HCT116 (cell line): Measurements from ENCODE around the gene ZNF416. TPM values are rescaled to one million over a fixed set of nuclear protein-coding genes. Genes with fewer than 3 reads are reported as not detected.

Experiments used
- ATAC-seq: fragments of 200-7000 bp; cut with Tn5 transposase; 2 replicates; pipeline ENCODE4 v1.9.1; 2020; ENCODE audit warnings: mild to moderate bottlenecking, moderate library complexity
- BruUV-seq: library from RNA; stranded (reverse); fragments of 400-500 nt; replicated peaks from 2 replicates; lab custom pipeline; 2021; lab: Mats Ljungman, UMichigan
- CTCF ChIA-PET: fragments of 300-600 bp; sonication (Branson Sonifier 250); formaldehyde crosslinking; loops from one replicate; lab custom pipeline; 2021; ENCODE audit warnings: antibody characterized with exemption; lab: Charles Lee
- POLR2A ChIA-PET: fragments of 300-600, 350-600 bp; sonication (Branson Sonifier 250); formaldehyde crosslinking; loops from one replicate; lab custom pipeline; 2021; ENCODE audit warnings: antibody characterized with exemption; lab: Charles Lee
- RAD21 ChIA-PET, 2 experiments: fragments of 300-600 bp; sonication (Branson Sonifier 250); formaldehyde crosslinking; loops; one replicate each; lab custom pipeline; 2023; ENCODE audit warnings: low total read pairs in 2 of 2; ENCODE audit not compliant: uncharacterized antibody in 2 of 2, unreplicated experiment in 2 of 2, low non-redundant PET in 1 of 2; lab: Charles Lee
- DNase-seq: peaks from one replicate; pipeline ENCODE4 v3.0.0-alpha.2; 2010; ENCODE audit warnings: low read depth, low spot score
- H2AFZ ChIP-seq: fragments of 200-600 bp; shearing (Covaris generic), sonication (generic); 2 replicates; pipeline ENCODE4 v1.6.1; 2017; ENCODE audit warnings: low read depth, mixed run types, mixed read lengths, antibody characterized with exemption, low read length; ENCODE audit not compliant: poor library complexity, severe bottlenecking
- H3K27ac ChIP-seq: 2 replicates; pipeline ENCODE4 v1.5.1; 2012; ENCODE audit warnings: low read depth, low read length
- H3K27me3 ChIP-seq: fragments of 200-600 bp; sonication (generic); 2 replicates; pipeline ENCODE4 v1.6.1; 2016; ENCODE audit warnings: mixed run types, low read length, mixed read lengths; ENCODE audit not compliant: insufficient read depth
- H3K36me3 ChIP-seq, 2 experiments: fragments of 200-500 bp in 1 of 2; fragments of 200-600 bp in 1 of 2; sonication (Bioruptor generic) in 1 of 2; sonication (generic) in 1 of 2; 2 replicates each; pipeline versions ENCODE4 v1.5.1 to v1.6.1; 2014 to 2016; ENCODE audit warnings: low read length in 2 of 2, inconsistent platforms in 1 of 2, mixed read lengths in 1 of 2, mixed run types in 1 of 2; ENCODE audit not compliant: insufficient read depth in 2 of 2, control insufficient read depth in 1 of 2
- H3K4me1 ChIP-seq, 2 experiments: fragments of 200-600 bp in 1 of 2; sonication (generic) in 1 of 2; 2 replicates each; pipeline versions ENCODE4 v1.5.1 to v1.6.1; 2012 to 2017; ENCODE audit warnings: low read length in 2 of 2, inconsistent platforms in 1 of 2, mild to moderate bottlenecking in 1 of 2, mixed read lengths in 1 of 2, mixed run types in 1 of 2, moderate library complexity in 1 of 2; ENCODE audit not compliant: insufficient read depth in 2 of 2, control insufficient read depth in 1 of 2
- H3K4me2 ChIP-seq: fragments of 200-600 bp; sonication (generic); 2 replicates; pipeline ENCODE4 v1.6.1; 2017; ENCODE audit warnings: mixed run types, low read length, mixed read lengths
- H3K4me3 ChIP-seq, 2 experiments: fragments of 200-600 bp in 1 of 2; sonication (generic) in 1 of 2; replicated peaks in 1 of 2; 2 replicates each; pipeline ENCODE4 v1.5.1; 2011 to 2016; ENCODE audit warnings: low read length in 2 of 2, control low read depth in 1 of 2, low read depth in 1 of 2, mild to moderate bottlenecking in 1 of 2, mixed read lengths in 1 of 2, mixed run types in 1 of 2
- H3K79me2 ChIP-seq: fragments of 200-600 bp; sonication (generic); 2 replicates; pipeline ENCODE4 v1.6.1; 2017; ENCODE audit warnings: mild to moderate bottlenecking, mixed run types, low read length, moderate library complexity, mixed read lengths; ENCODE audit not compliant: insufficient read depth
- H3K9ac ChIP-seq: fragments of 200-600 bp; sonication (generic); 2 replicates; pipeline ENCODE4 v1.6.1; 2016; ENCODE audit warnings: low read length, mixed read lengths
- H3K9me2 ChIP-seq: fragments of 200-600 bp; sonication (generic), shearing (Covaris generic); 2 replicates; pipeline ENCODE4 v1.6.1; 2017; ENCODE audit warnings: mixed run types, mild to moderate bottlenecking, moderate library complexity; ENCODE audit not compliant: insufficient read depth
- H3K9me3 ChIP-seq, 2 experiments: fragments of 200-500 bp in 1 of 2; fragments of 200-600 bp in 1 of 2; sonication (Bioruptor generic) in 1 of 2; sonication (generic) in 1 of 2; 2 replicates each; pipeline ENCODE4 v1.6.1; 2014 to 2017; ENCODE audit warnings: low read length in 2 of 2, mixed read lengths in 2 of 2, inconsistent platforms in 1 of 2, low read depth in 1 of 2, mild to moderate bottlenecking in 1 of 2, mixed run types in 1 of 2, moderate library complexity in 1 of 2; ENCODE audit not compliant: control insufficient read depth in 1 of 2, insufficient read depth in 1 of 2
- H4K20me1 ChIP-seq: fragments of 200-600 bp; sonication (generic), shearing (Covaris generic); 2 replicates; pipeline ENCODE4 v1.6.1; 2017; ENCODE audit warnings: mixed run types, mild to moderate bottlenecking, moderate library complexity; ENCODE audit not compliant: insufficient read depth
- ATF3 ChIP-seq: IDR thresholded peaks from 2 replicates; pipeline ENCODE4 v1.6.1; 2012
- CEBPB ChIP-seq: IDR thresholded peaks from 2 replicates; pipeline ENCODE4 v1.6.1; 2012; ENCODE audit warnings: low read depth
- CTCF ChIP-seq, 3 experiments: fragments of 200-600 bp in 1 of 3; sonication (generic) in 1 of 3; IDR thresholded peaks in 2 of 3; conservative IDR thresholded peaks in 1 of 3; 2 replicates each; pipeline ENCODE4 v1.5.1; 2012 to 2017; ENCODE audit warnings: low read depth in 2 of 3, low read length in 2 of 3, antibody characterized with exemption in 1 of 3, borderline replicate concordance in 1 of 3, control low read depth in 1 of 3, mild to moderate bottlenecking in 1 of 3, mixed read lengths in 1 of 3, mixed run types in 1 of 3, moderate library complexity in 1 of 3; ENCODE audit not compliant: insufficient read depth in 1 of 3
- EGR1 ChIP-seq: IDR thresholded peaks from 2 replicates; pipeline ENCODE4 v1.6.1; 2012; ENCODE audit warnings: low read depth
- ELF1 ChIP-seq: IDR thresholded peaks from 2 replicates; pipeline ENCODE4 v1.6.1; 2012; ENCODE audit warnings: low read depth, borderline replicate concordance
- EZH2phosphoT487 ChIP-seq: fragments of 200-600 bp; IDR thresholded peaks from 2 replicates; pipeline ENCODE4 v1.6.1; 2018; ENCODE audit warnings: antibody characterized with exemption, borderline replicate concordance
- REST ChIP-seq: IDR thresholded peaks from 2 replicates; pipeline ENCODE4 v1.6.1; 2012; ENCODE audit warnings: low read depth
- SP1 ChIP-seq: IDR thresholded peaks from 2 replicates; pipeline ENCODE4 v1.6.1; 2012; ENCODE audit warnings: low read depth
- SRF ChIP-seq: IDR thresholded peaks from 2 replicates; pipeline ENCODE4 v1.6.1; 2012; ENCODE audit warnings: low read depth
- TCF7L2 ChIP-seq: IDR thresholded peaks from 2 replicates; pipeline ENCODE4 v1.7.0; 2011; ENCODE audit warnings: borderline replicate concordance, inconsistent platforms; ENCODE audit not compliant: insufficient read depth, insufficient read length; ENCODE audit errors: extremely low read depth
- ZFX ChIP-seq: fragments of 450-650 bp; IDR thresholded peaks from 2 replicates; pipeline ENCODE4 v1.6.1; 2017
- ZNF274 ChIP-seq: fragments of 200-500 bp; sonication (Bioruptor generic); IDR thresholded peaks from 2 replicates; pipeline ENCODE4 v1.6.1; 2014; ENCODE audit warnings: mild to moderate bottlenecking, low read depth, low read length, inconsistent platforms
- intact Hi-C: fragments of 100-400 bp; cut with micrococcal nuclease; formaldehyde crosslinking; loops from 2 replicates; pipeline ENCODE4 v1.10.0; 2022
- total RNA-seq: library from RNA; stranded (reverse); gene quantifications from one replicate; pipeline ENCODE4 v1.2.1, GENCODE V29; 2021; ENCODE audit not compliant: unreplicated experiment

The ZNF416 gene
- total RNA-seq, 1 experiment from 2014 or later, result 4.0 TPM

GRCh38 chr19:57576661-57577060 is 2.0 kb downstream of the ZNF416 start:
- DNase-seq, result no peak
- no TSS peak for BruUV-seq
- H3K79me2 ChIP-seq, result peaks cover 10% of the 10 kb centered on the region; the same call in 1 of the 2 replicates
- H3K9ac ChIP-seq, result no peak overlapping the region
- ChIA-PET RAD21 (no interaction called here), CTCF (no interaction called here), POLR2A (no interaction called here)
- H3K4me3 ChIP-seq, result no peak overlapping the region
- H3K4me1 ChIP-seq, result peaks cover 2 to 18% of the 10 kb centered on the region in 2 experiments; a peak in 3 of 4 replicates
- TF ChIP-seq REST (no peak), TCF7L2 (no peak), CEBPB (no peak), ATF3 (no peak), EGR1 (no peak), ZNF274 (no peak), SP1 (no peak), CTCF (IDR thresholded peaks at IDR 0.05 in 2 of 3, conservative IDR thresholded peaks at IDR 0.05 in 1 of 3; ENCODE audit: borderline replicate concordance in 1 of 3, insufficient read depth in 1 of 3, low read depth in 2 of 3, low read length in 2 of 3) (no peak), EZH2phosphoT487 (no peak), ZFX (no peak), SRF (no peak), ELF1 (no peak)
- H3K27me3 ChIP-seq, result no peaks in the 10 kb centered on the region
- peaks cover 15 to 29% of the 10 kb centered on the region in 2 experiments for H3K36me3 ChIP-seq
- H3K27ac ChIP-seq, result no peak overlapping the region
- ATAC-seq, result no peak
- intact Hi-C loops, result loop anchor here (10.0 kb wide), 1 partner anchor 142 kb away; the partner anchor contains the start of gene ZNF749
- H2AFZ ChIP-seq, result no peak overlapping the region
- peaks cover 43 to 49% of the 10 kb centered on the region in 2 experiments; a peak in 3 of 4 replicates for H3K9me3 ChIP-seq
- H3K4me2 ChIP-seq, result no peak overlapping the region
- H3K9me2 ChIP-seq, result no peaks in the 10 kb centered on the region
- no peaks in the 10 kb centered on the region for H4K20me1 ChIP-seq
